HG03025 (cell line): ENCODE measurements around the gene GLYR1.
"Not testable (repeated sequence)": the region's sequence is repeated elsewhere in the genome, so short reads cannot be mapped to it uniquely, and the experiment has no call there.

Source experiments
- ATAC-seq: cut with Tn5 transposase; IDR thresholded peaks from one replicate; pipeline ENCODE4 v1.9.1; 2021; ENCODE audit warnings: mild to moderate bottlenecking, moderate library complexity; ENCODE audit not compliant: unreplicated experiment, low FRiP score

Gene GLYR1

GRCh38 chr16:4795181-4795827 lies 51.8 kb downstream of the GLYR1 start, which contains the start of gene SMIM22:
TSS of gene SMIM22 (plus strand) at chr16:4795369. CDS start at chr16:4795735, 366 bp downstream.
- no peak for ATAC-seq

- no peak for ATAC-seq
Observed at GRCh38 chr16:4792951-4793513, 54.1 kb downstream of the GLYR1 start.

GRCh38 chr16:4790871-4791270 lies 56.2 kb downstream of the GLYR1 start:
- no peak for ATAC-seq

GRCh38 chr16:4790261-4790660 lies 56.8 kb downstream of the GLYR1 start:
- no peak for ATAC-seq

GRCh38 chr16:4788910-4789309 lies 58.2 kb downstream of the GLYR1 start:
- no peak for ATAC-seq

- ATAC-seq: no peak
Observed at GRCh38 chr16:4788489-4788889, 58.6 kb downstream of the GLYR1 start.

GRCh38 chr16:4787627-4788482 lies 59.2 kb downstream of the GLYR1 start, which contains the start of gene SEPTIN12:
TSS of gene SEPTIN12 (minus strand) at chr16:4788345. CDS start at chr16:4787645, 700 bp downstream.
- ATAC-seq: no peak

GRCh38 chr16:4787068-4787467 lies 60.0 kb downstream of the GLYR1 start:
- ATAC-seq: no peak

GRCh38 chr16:4785758-4786433 lies 61.2 kb downstream of the GLYR1 start:
- ATAC-seq: no peak

- ATAC-seq: not testable (repeated sequence)
Observed at GRCh38 chr16:4784444-4784987, 62.6 kb downstream of the GLYR1 start.

- no peak for ATAC-seq
Observed at GRCh38 chr16:4783951-4784336, 63.1 kb downstream of the GLYR1 start.

GRCh38 chr16:4783251-4783950 lies 63.7 kb downstream of the GLYR1 start:
- ATAC-seq: no peak

- ATAC-seq: no peak
Observed at GRCh38 chr16:4780235-4780634, 66.9 kb downstream of the GLYR1 start.

- no peak for ATAC-seq
Observed at GRCh38 chr16:4778050-4778392, 69.1 kb downstream of the GLYR1 start.

- ATAC-seq: no peak
Observed at GRCh38 chr16:4777339-4778049, 69.6 kb downstream of the GLYR1 start.

GRCh38 chr16:4776141-4776705 lies 70.9 kb downstream of the GLYR1 start:
- ATAC-seq: no peak

- no peak for ATAC-seq
Observed at GRCh38 chr16:4775005-4775404, 72.1 kb downstream of the GLYR1 start.

GRCh38 chr16:4772351-4772750 lies 74.7 kb downstream of the GLYR1 start:
- no peak for ATAC-seq

GRCh38 chr16:4771646-4772045 lies 75.4 kb downstream of the GLYR1 start:
- no peak for ATAC-seq
